Heart left ventricle (tissue), 13 donors: Measurements from ENCODE around the gene DENND1C.

Experiments used
- POLR2A ChIP-seq, 2 donors: fragments of 450-650 bp; IDR thresholded peaks; one replicate each; pipeline ENCODE4 v1.6.1; 2017; ENCODE audit warnings: antibody characterized with exemption in 2 of 2, mild to moderate bottlenecking in 2 of 2, moderate library complexity in 2 of 2
- TF ChIP-seq, protein P1 (sequence below), 12 donors: fragments of 200-600 bp; sonication (generic) in 4 of 12; IDR thresholded peaks; one replicate each; pipeline versions ENCODE4 v1.5.0 to v1.8.0; 2018 to 2022; ENCODE audit warnings: antibody characterized with exemption in 12 of 12, mild to moderate bottlenecking in 5 of 12
- donor health status: ischemic (EF 13 %, LVEDD 7.1; RV severe dilation, severe dysfunction).
- donor health status: DM: no; HTN: yes; CAD: no.
- donor health status: DM: no; HTN: no; CAD: no.
- donor health status: ischemic (EF 25% LVEDD 6.9; RV normal size, moderate dysfunction).
- donor health status: ischemic (EF 25% LVEDD 5.7; RV mildly dilated, moderate dysfunction).
- donor health status: ischemic (EF 35%, LVEDD 5.7; RV mildly dilated, moderate dysfunction).
- donor health status: nonischemic (EF 11% LVEDD 7.7; RV severe dilation, severe dysfunction).
- donor health status: DM: yes; HTN: yes; CAD: no.
- donor health status: PGD.
- donor health status: ischemic (EF 29% LVEDD 5.4; RV normal size, mild dysfunction).
- donor health status: nonischemic (EF 23%, LVEDD 6.1; RV moderate dilation, normal function).

DNA sequence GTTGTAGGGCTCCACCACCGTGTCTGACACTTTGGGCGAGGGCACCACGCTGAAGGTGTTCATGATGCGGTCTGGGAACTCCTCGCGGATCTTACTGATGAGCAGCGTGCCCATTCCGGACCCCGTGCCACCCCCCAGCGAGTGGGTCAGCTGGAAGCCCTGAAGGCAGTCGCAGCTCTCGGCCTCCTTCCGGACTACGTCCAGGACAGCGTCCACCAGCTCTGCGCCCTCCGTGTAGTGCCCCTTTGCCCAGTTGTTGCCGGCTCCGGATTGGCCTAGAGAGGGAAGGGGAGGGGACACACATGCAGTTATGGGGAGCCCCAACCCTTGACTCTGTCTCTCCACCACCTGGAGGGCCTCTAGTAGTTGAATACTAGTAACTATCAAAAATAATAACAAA, 14.4 kb upstream of the DENND1C start:
- TF ChIP-seq, protein P1, sequence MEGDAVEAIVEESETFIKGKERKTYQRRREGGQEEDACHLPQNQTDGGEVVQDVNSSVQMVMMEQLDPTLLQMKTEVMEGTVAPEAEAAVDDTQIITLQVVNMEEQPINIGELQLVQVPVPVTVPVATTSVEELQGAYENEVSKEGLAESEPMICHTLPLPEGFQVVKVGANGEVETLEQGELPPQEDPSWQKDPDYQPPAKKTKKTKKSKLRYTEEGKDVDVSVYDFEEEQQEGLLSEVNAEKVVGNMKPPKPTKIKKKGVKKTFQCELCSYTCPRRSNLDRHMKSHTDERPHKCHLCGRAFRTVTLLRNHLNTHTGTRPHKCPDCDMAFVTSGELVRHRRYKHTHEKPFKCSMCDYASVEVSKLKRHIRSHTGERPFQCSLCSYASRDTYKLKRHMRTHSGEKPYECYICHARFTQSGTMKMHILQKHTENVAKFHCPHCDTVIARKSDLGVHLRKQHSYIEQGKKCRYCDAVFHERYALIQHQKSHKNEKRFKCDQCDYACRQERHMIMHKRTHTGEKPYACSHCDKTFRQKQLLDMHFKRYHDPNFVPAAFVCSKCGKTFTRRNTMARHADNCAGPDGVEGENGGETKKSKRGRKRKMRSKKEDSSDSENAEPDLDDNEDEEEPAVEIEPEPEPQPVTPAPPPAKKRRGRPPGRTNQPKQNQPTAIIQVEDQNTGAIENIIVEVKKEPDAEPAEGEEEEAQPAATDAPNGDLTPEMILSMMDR (IDR thresholded peaks at IDR 0.05) = no peak
- TF ChIP-seq POLR2A (IDR thresholded peaks at IDR 0.05) = no peak
